Rectal smooth muscle tissue (tissue), 1 donor: ENCODE measurements around the gene TIMP3.
"Not testable (repeated sequence)": the region's sequence is repeated elsewhere in the genome, so short reads cannot be mapped to it uniquely, and the experiment has no call there.

Experiments
- H3K27ac ChIP-seq: one replicate; pipeline ENCODE4 v1.7.0; 2013; ENCODE audit warnings: low read depth, low read length, inconsistent platforms
- H3K27me3 ChIP-seq: one replicate; pipeline ENCODE4 v1.7.0; 2013; ENCODE audit warnings: low read length; ENCODE audit not compliant: control insufficient read depth, insufficient read depth
- H3K36me3 ChIP-seq: one replicate; pipeline ENCODE4 v1.7.0; 2013; ENCODE audit warnings: low read length; ENCODE audit not compliant: control insufficient read depth, insufficient read depth
- H3K4me1 ChIP-seq: one replicate; pipeline ENCODE4 v1.7.0; 2013; ENCODE audit warnings: low read length; ENCODE audit not compliant: control insufficient read depth, insufficient read depth
- H3K4me3 ChIP-seq: one replicate; pipeline ENCODE4 v1.7.0; 2013; ENCODE audit warnings: low read length
- H3K9ac ChIP-seq: one replicate; pipeline ENCODE4 v1.7.0; 2013; ENCODE audit warnings: low read length

TIMP3 gene

DNA sequence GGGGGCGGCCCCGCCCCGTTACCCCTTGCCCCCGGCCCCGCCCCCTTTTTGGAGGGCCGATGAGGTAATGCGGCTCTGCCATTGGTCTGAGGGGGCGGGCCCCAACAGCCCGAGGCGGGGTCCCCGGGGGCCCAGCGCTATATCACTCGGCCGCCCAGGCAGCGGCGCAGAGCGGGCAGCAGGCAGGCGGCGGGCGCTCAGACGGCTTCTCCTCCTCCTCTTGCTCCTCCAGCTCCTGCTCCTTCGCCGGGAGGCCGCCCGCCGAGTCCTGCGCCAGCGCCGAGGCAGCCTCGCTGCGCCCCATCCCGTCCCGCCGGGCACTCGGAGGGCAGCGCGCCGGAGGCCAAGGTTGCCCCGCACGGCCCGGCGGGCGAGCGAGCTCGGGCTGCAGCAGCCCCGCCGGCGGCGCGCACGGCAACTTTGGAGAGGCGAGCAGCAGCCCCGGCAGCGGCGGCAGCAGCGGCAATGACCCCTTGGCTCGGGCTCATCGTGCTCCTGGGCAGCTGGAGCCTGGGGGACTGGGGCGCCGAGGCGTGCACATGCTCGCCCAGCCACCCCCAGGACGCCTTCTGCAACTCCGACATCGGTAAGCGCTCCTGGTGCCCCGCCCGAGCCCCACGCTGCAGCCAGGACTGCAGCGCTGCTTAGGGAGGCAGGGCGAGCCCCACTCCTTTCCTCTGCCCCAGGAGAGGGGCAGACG is at the start of gene TIMP3:
TSS of gene TIMP3 (plus strand) at position 169 of the 700 bp plus-strand sequence. CDS start at position 466, 297 bp downstream.
- H3K27me3 ChIP-seq, result no peaks in the 10 kb centered on the region
- H3K36me3 ChIP-seq, result no peaks in the 10 kb centered on the region
- peak within 1 kb of the TSS; percentile 87 for H3K4me3 ChIP-seq
- H3K9ac ChIP-seq, result peak within 1 kb of the TSS; percentile 3
- H3K27ac ChIP-seq, result peak within 1 kb of the TSS; percentile 98
- H3K4me1 ChIP-seq, result peaks cover 25% of the 10 kb centered on the region

DNA sequence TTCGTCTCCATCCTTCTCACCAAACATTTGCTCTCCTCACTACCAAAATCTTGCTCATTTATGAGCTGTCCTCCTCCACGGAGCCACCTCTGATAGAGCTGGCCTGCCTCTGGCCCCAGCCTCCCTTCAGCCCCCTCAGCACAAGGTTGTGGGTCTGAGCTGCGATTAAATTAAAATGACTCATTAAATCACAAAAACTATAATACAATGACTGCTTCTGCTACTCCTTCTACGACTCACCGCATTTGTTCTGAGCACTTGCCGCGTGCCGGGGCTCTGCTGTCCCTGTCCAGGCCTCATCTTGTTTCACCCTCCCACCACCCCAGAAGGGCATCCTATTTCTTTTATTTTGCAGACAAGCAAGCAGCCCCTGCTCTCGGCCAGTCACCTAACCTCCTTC is 49.2 kb upstream of the TIMP3 start:
- H3K4me1 ChIP-seq, result no peaks in the 10 kb centered on the region
- no peaks in the 10 kb centered on the region for H3K36me3 ChIP-seq
- no peak overlapping the region for H3K27ac ChIP-seq
- H3K4me3 ChIP-seq, result no peak overlapping the region
- no peaks in the 10 kb centered on the region for H3K27me3 ChIP-seq
- H3K9ac ChIP-seq, result no peak overlapping the region

DNA sequence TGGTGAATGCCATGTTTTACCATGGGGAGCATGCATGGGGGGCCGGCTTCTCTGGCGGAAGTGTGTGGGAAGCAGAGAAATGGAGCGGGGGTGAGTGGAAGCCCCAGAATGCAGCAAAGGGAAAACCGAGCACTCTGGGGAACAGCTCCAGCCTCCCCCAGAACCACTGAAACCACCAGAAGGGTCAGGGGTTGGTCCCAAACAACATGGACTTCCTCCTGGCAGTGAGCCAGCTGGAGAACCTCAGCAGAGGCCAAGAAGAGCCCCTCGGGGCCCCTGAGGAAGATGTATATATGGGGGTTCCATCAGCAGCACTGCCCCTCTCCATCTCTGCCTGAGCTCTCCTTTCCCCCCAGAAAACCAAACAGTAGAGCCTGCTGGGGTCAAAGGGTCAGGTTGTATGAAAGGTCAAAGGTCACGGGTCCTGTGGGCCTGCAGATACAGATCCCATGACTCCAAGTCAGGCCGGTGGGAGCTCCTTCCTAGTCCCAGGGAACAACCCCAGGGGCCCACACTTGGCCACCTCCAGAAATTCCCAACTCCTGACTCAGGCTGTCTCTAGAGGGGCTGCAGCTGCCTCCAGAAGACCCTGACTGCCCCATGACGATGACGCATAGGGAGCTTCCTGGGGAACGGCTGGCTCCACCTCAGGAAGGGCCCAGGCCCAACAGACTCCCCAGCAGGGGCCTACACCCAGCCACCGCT is 48.5 kb upstream of the TIMP3 start:
- Histone ChIP-seq H3K9ac (no peak overlapping the region), H3K36me3 (no peaks in the 10 kb centered on the region), H3K27ac (no peak overlapping the region), H3K4me1 (no peaks in the 10 kb centered on the region), H3K4me3 (no peak overlapping the region), H3K27me3 (no peaks in the 10 kb centered on the region)

DNA sequence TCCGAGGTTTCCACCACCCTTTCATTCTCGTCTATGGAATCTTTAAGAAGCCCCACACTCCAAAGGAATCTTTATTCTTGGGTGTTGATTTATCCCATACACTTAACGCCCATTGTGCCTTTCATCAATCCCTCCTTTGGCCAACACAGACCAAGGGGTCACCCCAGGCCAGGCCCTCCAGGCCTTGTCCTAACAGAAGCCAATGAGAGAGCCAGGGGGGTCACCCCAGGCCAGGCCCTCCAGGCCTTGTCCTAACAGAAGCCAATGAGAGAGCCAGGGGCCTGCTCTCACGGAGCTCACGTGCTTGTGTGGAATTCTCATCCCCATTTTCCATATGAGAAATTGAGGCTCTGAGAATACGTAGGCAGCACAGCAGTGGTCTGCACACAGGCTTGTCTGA is 47.9 kb upstream of the TIMP3 start:
- Histone ChIP-seq H3K4me3 (no peak overlapping the region), H3K36me3 (no peaks in the 10 kb centered on the region), H3K4me1 (no peaks in the 10 kb centered on the region), H3K27me3 (no peaks in the 10 kb centered on the region), H3K27ac (no peak overlapping the region), H3K9ac (no peak overlapping the region)

DNA sequence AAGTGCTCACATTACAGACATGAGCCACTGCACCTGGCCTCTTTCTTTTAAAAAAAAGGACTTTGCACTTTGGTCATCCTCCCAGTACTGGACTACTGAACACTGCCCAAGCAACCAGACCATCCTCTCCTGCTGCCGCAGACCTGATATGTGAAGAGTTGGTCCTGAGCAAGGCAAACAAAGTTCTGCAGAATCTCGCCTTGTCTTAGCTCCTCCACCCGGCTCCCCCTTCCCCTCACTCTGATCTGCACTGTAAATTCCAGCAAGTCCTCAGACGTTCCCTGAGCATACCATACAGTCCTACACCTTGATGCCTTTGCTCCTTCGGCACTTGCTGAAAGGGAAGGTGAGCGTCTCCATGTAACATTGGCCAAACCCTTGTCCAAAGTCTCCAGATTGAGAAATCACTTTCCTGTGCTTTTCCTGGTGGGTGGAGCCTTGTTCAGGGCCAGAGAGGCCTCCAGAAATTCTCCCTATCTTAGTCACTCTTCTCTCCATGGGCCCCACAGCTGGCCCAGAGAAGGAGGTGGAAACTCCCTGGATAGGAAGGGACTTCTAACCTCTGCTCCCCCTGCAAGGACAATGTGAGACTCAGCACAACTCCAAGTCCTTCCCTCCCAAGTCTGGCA is 47.0 kb upstream of the TIMP3 start:
- H3K4me1 ChIP-seq, result no peaks in the 10 kb centered on the region
- H3K4me3 ChIP-seq, result no peak overlapping the region
- H3K27me3 ChIP-seq, result no peaks in the 10 kb centered on the region
- H3K27ac ChIP-seq, result no peak overlapping the region
- H3K9ac ChIP-seq, result no peak overlapping the region
- no peaks in the 10 kb centered on the region for H3K36me3 ChIP-seq

DNA sequence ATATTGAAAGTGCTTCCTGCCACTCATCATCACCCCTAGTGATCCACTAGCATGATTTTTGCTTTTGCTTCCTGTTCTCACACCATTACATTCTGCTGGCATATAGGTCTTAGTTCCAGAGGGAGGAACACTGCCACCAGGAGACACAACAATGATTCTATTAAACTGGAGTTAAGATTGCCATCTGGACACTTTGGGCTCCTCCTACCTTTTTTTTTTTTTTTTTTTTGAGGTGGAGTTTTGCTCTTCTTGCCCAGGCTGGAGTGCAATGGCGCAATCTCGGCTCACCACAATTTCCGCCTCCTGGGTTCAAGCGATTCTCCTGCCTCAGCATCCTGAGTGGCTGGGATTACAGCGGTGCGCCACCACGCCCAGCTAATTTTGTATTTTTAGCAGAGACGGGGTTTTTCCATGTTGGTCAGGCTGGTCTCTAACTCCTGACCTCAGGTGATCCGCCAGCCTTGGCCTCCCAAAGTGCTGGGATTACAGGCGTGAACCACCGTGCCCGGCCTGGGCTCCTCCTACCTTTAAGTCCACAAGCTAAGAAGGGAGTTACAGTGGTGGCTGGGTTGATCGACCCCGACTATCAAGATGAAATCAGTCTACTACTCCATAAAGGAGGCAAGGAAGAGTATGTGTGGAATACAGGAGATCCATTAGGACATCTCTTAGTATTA is 44.3 kb upstream of the TIMP3 start:
- H3K36me3 ChIP-seq, H3K27ac ChIP-seq, H3K4me3 ChIP-seq, H3K4me1 ChIP-seq, H3K9ac ChIP-seq, H3K27me3 ChIP-seq: not testable (repeated sequence)

DNA sequence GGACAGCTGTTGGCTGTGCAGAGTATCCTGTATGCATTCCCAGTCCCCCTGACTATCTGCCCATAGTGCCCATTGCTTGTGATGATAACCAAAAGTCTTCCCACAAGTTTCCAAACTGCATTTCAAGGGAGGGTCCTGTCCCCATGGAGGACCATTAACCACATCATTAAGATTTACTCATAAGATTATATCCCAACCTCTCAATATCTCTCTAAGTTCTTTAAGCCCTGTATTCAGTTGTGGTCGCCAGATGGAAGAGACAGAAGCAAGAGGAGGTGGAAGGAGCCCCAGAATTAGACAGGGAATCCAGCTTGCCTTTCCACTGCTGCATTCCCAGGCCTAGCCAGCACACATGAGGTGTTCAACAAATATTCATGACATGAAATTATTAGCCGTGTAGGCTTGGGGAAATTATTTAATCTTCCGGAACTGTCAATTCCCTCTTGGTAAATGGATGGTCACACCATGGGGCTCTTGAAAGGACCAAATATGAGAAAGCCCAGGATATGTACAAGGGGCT is 42.6 kb upstream of the TIMP3 start:
- Histone ChIP-seq H3K27me3 (no peaks in the 10 kb centered on the region), H3K27ac (no peak overlapping the region), H3K4me3 (no peak overlapping the region), H3K4me1 (no peaks in the 10 kb centered on the region), H3K36me3 (no peaks in the 10 kb centered on the region), H3K9ac (no peak overlapping the region)

DNA sequence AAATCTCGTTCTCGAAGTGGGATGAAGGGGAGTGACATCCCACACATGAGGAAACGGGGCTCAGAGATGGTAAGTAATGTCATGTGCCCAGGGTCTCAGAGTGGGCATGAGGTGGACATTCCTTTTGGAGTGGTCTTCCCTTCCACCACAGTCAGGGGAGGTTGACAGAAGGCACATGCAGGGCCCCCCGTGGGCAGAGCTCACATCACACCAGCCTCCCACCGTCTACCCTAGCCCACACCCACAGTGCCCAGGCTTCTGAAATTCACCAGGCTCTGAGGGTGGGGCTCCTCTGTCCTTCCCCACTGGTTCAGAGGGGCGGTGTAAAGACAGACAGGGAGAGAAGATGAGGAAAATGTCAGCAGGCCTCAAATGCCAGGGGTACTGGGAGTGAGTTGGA is 41.1 kb upstream of the TIMP3 start:
- Histone ChIP-seq H3K4me1 (no peaks in the 10 kb centered on the region), H3K27ac (no peak overlapping the region)

DNA sequence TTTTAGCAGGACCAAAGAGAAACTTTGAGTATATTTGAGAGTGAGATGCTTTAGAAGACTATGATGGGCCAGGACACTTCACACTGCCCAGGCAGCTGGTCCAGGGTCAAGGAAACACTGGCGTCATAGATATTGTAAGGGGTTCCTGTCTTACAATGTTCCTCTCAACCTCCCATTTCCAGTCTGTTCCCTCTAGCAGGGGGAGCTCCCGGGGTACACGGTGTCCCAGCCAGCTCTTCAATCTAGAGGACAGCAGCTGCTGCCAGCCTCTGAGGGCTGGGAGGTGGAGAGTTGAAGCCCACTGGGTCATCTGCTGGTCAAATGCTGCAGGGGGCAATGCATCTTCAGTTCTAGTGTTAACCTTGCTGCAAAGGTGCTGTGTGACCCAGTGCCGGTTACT is 40.7 kb upstream of the TIMP3 start:
- no peaks in the 10 kb centered on the region for H3K4me1 ChIP-seq
- H3K27me3 ChIP-seq, result no peaks in the 10 kb centered on the region
- no peak overlapping the region for H3K4me3 ChIP-seq
- H3K27ac ChIP-seq, result no peak overlapping the region
- no peak overlapping the region for H3K9ac ChIP-seq
- no peaks in the 10 kb centered on the region for H3K36me3 ChIP-seq

More for the DNA sequence above, 41.1 kb upstream of the TIMP3 start:
- H3K9ac ChIP-seq, result no peak overlapping the region
- H3K4me3 ChIP-seq, result no peak overlapping the region
- no peaks in the 10 kb centered on the region for H3K27me3 ChIP-seq
- no peaks in the 10 kb centered on the region for H3K36me3 ChIP-seq

DNA sequence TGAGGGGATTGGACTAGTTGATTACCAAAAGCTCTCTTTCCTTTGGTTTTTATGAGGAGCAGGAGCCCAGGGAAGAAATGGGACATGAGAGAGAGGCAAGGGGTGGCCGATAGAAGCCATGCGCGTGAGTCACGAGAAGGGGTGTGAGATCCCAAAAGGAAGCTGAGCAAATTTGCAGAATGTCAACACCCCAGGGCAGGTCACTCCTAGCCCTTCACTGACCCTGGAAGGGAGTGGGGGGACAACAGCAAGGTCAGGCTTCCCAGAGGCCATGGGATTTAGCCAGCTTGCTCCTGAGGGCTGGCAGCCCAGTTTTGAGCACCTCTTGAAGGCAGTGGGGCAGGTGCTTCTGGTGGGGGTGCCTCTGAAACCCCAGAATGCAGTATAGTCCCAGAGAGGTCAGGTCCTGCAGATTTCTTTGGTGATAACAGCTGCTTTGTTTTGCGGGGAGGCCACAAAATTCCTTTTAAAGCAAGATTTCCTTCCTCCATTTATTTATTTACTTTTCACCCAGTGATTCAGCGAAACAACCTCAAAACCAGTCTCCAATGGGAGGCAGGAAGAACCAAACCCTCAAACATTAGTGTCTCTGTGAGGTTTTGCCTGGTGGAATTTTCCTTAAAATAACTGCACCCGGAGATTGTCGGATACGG is 40.1 kb upstream of the TIMP3 start:
- H3K27ac ChIP-seq, result no peak overlapping the region
- H3K4me1 ChIP-seq, result no peaks in the 10 kb centered on the region

DNA sequence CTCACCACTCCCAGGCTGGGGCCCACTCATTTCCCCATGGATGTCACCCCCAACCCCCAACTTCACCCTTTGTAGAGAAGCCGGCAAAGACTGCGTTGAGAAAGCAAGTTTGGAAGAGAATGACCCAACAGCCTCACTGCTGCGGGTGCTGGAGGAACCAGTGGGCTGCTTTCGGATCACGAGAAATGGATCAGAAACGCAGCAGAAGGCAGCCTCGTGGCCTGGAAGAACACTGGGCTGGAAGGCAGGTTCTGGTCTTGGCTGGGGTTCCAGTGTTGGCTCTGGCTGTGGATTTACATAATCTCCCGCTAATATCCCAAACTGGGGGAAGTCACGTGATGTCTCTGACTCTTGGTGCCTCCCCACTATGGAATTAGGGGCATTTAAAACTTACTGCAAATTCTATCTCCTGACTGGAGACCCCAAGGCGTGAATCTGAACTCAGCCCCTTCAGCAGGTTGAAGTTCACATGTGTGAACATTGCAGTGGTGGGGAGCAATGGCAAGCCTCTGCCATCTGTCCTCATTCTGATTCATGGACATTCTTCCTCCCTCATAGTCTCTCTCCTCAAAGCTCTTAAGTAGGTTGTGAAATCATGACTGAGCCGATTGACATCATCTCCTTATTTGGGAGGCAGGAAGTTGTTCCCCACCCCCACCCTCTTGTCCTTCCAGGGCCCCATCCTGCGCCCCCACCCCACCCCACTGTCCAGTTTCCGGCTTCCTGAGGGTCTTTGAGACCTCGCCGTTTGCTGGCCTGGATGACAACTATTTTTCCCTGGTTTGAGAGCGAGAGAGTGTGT is 37.0 kb upstream of the TIMP3 start:
- Histone ChIP-seq H3K27me3 (no peaks in the 10 kb centered on the region), H3K27ac (no peak overlapping the region), H3K4me3 (no peak overlapping the region), H3K36me3 (no peaks in the 10 kb centered on the region), H3K9ac (no peak overlapping the region), H3K4me1 (no peaks in the 10 kb centered on the region)

More for the DNA sequence above, 40.1 kb upstream of the TIMP3 start:
- no peak overlapping the region for H3K9ac ChIP-seq
- no peak overlapping the region for H3K4me3 ChIP-seq
- H3K27me3 ChIP-seq, result no peaks in the 10 kb centered on the region
- H3K36me3 ChIP-seq, result no peaks in the 10 kb centered on the region
